ENCODE results near the gene SLC39A13. TPM values are rescaled to one million over a fixed set of nuclear protein-coding genes. Genes with fewer than 3 reads are reported as not detected.

SLC39A13 gene
- total and polyA plus RNA-seq, 3 experiments from 2014 or later = 20.2 to 39.4 (median 23.4) TPM

DNA sequence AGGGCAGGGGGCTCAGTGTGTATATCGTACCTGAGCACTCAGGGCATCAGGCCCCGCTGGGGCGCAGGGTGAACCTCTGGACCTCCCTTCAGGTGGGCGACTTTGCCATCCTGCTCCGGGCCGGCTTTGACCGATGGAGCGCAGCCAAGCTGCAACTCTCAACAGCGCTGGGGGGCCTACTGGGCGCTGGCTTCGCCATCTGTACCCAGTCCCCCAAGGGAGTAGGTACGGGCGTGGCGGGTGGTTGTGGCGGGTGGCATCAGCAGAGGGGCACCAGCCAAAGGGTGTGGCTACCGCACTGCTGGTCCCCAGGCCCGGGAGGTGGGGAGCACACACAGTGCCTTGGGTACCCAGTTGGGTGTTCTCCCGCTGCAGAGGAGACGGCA, 6.3 kb downstream of the SLC39A13 start:
- Mint-ChIP-seq H3K4me1 (peaks cover 0 to 10% (median 4%) of the 10 kb centered on the region in 3 donors), H3K9me3 (no peaks in the 10 kb centered on the region), H3K4me3 (no peak overlapping the region), H3K27ac (no peak overlapping the region), H3K27me3 (no peaks in the 10 kb centered on the region), H3K36me3 (peaks cover 0 to 61% (median 10%) of the 10 kb centered on the region in 3 donors)
- DNase-seq = no peak
- no peaks in the 10 kb centered on the region for H3K9me3 ChIP-seq (ENCODE audit: low read length)
- peaks cover 21% of the 10 kb centered on the region for H3K36me3 ChIP-seq (ENCODE audit: insufficient read depth, low read length)
- no peaks in the 10 kb centered on the region for H3K27me3 ChIP-seq (ENCODE audit: insufficient read depth, low read length, poor library complexity, severe bottlenecking)
- ChIA-PET POLR2A (no interaction called here), CTCF (interaction anchor here (1.0 kb wide), 1 partner anchor 40 kb away, joined by 3 read pairs; no protein-coding TSS in a partner anchor)
- H3K4me1 ChIP-seq (ENCODE audit: insufficient read depth, low read length) = no peaks in the 10 kb centered on the region
- H3K4me3 ChIP-seq (ENCODE audit: low read length) = no peak overlapping the region
- H3K27ac ChIP-seq (ENCODE audit: low read depth, low read length) = no peak overlapping the region

DNA sequence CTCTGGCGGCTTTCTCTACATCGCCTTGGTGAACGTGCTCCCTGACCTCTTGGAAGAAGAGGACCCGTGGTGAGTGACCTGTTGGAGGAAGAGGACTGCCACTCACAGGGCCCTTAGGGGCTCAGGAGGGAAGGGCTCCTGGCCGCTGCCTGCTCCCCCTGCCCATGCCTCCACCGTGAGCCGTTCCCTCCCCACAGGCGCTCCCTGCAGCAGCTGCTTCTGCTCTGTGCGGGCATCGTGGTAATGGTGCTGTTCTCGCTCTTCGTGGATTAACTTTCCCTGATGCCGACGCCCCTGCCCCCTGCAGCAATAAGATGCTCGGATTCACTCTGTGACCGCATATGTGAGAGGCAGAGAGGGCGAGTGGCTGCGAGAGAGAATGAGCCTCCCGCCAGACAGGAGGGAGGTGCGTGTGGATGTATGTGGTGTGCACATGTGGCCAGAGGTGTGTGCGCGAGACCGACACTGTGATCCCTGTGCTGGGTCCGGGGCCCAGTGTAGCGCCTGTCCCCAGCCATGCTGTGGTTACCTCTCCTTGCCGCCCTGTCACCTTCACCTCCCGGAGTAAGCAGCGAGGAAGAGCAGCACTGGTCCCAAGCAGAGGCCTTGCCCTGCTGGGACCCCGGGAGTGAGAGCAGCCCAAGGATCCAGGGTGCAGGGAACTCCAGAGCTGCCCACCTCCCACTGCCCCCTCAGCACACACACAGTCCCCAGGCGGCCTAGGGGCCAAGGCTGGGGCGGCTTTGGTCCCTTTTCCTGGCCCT, 6.9 kb downstream of the SLC39A13 start:
- POLR2A ChIA-PET = no interaction called here
- DNase-seq = no peak
- no peaks in the 10 kb centered on the region for H3K27me3 Mint-ChIP-seq

DNA sequence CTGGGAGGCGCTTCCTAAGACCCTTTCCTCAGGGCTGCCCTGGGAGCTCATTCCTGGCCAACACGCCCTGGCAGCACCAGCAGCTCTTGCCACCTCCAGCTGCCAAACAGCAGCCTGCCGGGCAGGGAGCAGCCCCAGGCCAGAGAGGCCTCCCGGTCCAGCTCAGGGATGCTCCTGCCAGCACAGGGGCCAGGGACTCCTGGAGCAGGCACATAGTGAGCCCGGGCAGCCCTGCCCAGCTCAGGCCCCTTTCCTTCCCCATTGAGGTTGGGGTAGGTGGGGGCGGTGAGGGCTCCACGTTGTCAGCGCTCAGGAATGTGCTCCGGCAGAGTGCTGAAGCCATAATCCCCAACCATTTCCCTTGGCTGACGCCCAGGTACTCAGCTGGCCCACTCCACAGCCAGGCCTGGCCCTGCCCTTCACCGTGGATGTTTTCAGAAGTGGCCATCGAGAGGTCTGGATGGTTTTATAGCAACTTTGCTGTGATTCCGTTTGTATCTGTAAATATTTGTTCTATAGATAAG, 7.6 kb downstream of the SLC39A13 start:
- Mint-ChIP-seq H3K4me1 (peaks cover 0 to 4% (median 2%) of the 10 kb centered on the region in 3 donors), H3K36me3 (peaks cover 0 to 72% (median 15%) of the 10 kb centered on the region in 3 donors), H3K27me3 (no peaks in the 10 kb centered on the region), H3K27ac (no peak overlapping the region), H3K4me3 (no peak overlapping the region), H3K9me3 (no peaks in the 10 kb centered on the region)
- no peaks in the 10 kb centered on the region for H3K27me3 ChIP-seq (ENCODE audit: insufficient read depth, low read length, poor library complexity, severe bottlenecking)
- no peaks in the 10 kb centered on the region for H3K9me3 ChIP-seq (ENCODE audit: low read length)
- H3K27ac ChIP-seq (ENCODE audit: low read depth, low read length) = no peak overlapping the region
- no peak for DNase-seq
- POLR2A ChIA-PET = interaction anchor here (0.6 kb wide), 1 partner anchor 148 kb away, joined by 5 read pairs; no protein-coding TSS in a partner anchor
- peaks cover 32% of the 10 kb centered on the region for H3K36me3 ChIP-seq (ENCODE audit: insufficient read depth, low read length)
- no peaks in the 10 kb centered on the region for H3K4me1 ChIP-seq (ENCODE audit: insufficient read depth, low read length)
- CTCF ChIA-PET = interaction anchor here (1.3 kb wide), 1 partner anchor 42 kb away, joined by 5 read pairs; no protein-coding TSS in a partner anchor
- no peak overlapping the region for H3K4me3 ChIP-seq (ENCODE audit: low read length)

More for the DNA sequence above, 6.9 kb downstream of the SLC39A13 start:
- Mint-ChIP-seq H3K36me3 (peaks cover 0 to 67% (median 15%) of the 10 kb centered on the region in 3 donors), H3K4me1 (peaks cover 0 to 5% (median 4%) of the 10 kb centered on the region in 3 donors), H3K4me3 (peak overlapping the region in 1 of 7 donors; percentile 15), H3K27ac (peak overlapping the region in 2 of 8 donors; percentile 54 to 60), H3K9me3 (no peaks in the 10 kb centered on the region)
- Histone ChIP-seq H3K27ac (ENCODE audit: low read depth, low read length) (no peak overlapping the region), H3K4me1 (ENCODE audit: insufficient read depth, low read length) (no peaks in the 10 kb centered on the region), H3K36me3 (ENCODE audit: insufficient read depth, low read length) (peaks cover 26% of the 10 kb centered on the region), H3K4me3 (ENCODE audit: low read length) (no peak overlapping the region), H3K9me3 (ENCODE audit: low read length) (no peaks in the 10 kb centered on the region), H3K27me3 (ENCODE audit: insufficient read depth, low read length, poor library complexity, severe bottlenecking) (no peaks in the 10 kb centered on the region)
- CTCF ChIA-PET = no interaction called here

DNA sequence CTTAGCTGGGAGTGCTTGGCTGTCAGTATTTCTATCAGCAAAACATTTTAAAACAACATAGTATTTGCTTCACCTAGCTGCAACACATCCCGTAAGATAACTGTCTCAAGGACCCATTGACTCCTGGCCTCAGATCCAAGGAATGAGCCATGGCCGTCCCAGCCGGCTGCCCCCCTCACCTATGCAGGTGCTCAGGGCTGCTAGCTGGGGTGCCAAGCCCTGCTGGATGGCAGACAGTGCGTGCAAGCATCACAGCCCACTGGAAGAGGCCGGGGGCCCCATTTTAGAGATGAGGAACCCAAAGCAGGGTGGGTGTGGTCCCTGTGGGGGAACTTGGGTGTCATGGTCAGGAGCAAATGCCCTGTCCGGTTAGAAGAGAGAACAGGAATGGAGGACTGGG, 9.3 kb downstream of the SLC39A13 start:
- no peaks in the 10 kb centered on the region for H3K27me3 Mint-ChIP-seq
- DNase-seq = no peak
- H3K9me3 ChIP-seq (ENCODE audit: low read length) = no peaks in the 10 kb centered on the region
- CTCF ChIA-PET = interaction anchor here (1.2 kb wide), 1 partner anchor 44 kb away, joined by 5 read pairs; no protein-coding TSS in a partner anchor
- no peaks in the 10 kb centered on the region for H3K4me1 ChIP-seq (ENCODE audit: insufficient read depth, low read length)
- POLR2A ChIA-PET = no interaction called here
- no peak overlapping the region for H3K4me3 ChIP-seq (ENCODE audit: low read length)
- H3K27ac ChIP-seq (ENCODE audit: low read depth, low read length) = no peak overlapping the region
- no peaks in the 10 kb centered on the region for H3K9me3 Mint-ChIP-seq
- peaks cover 0 to 77% (median 18%) of the 10 kb centered on the region in 3 donors for H3K36me3 Mint-ChIP-seq
- H3K27me3 ChIP-seq (ENCODE audit: insufficient read depth, low read length, poor library complexity, severe bottlenecking) = no peaks in the 10 kb centered on the region
- no peak overlapping the region for H3K4me3 Mint-ChIP-seq
- no peak overlapping the region for H3K27ac Mint-ChIP-seq
- H3K36me3 ChIP-seq (ENCODE audit: insufficient read depth, low read length) = peaks cover 37% of the 10 kb centered on the region
- H3K4me1 Mint-ChIP-seq = peaks cover 0 to 4% (median 0%) of the 10 kb centered on the region in 3 donors

DNA sequence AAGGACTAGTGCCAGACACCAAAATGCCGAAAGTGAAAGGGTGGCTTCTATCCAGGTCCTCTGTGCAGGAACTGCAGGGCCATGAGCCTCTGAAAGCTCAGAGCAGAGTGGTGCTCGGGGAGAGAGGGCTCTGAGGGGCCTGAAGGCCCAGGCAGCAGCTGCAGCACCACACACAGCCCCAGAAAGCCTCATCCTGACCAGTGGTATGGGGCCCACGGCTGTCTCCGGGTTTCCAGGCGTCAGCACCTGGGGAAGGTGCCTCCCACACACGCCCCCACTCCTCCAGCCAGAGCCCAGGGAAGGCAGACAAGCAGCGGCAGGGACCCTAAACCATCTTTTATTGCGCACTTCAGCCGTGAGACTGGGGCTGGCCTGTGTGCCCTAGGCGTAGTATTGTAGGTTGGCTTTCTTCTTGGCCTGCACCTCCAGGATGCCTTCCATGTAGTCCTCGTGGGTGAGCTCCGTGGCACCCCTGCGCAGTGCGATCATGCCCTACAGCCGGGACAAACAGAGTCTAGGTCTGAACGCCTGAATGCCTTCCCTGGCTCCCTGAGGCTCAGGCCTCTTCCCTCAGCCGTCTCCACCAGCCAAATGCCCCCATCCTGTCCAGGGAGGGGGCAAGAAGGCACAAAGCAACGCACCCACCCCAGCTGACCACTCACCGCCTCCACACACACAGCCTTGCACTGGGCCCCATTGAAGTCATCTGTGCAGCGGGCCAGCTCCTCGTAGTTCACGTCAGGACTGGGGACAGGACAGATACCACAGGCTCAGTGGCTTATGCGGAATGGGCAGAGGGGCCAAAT, 10.3 kb downstream of the SLC39A13 start:
- Mint-ChIP-seq H3K36me3 (peaks cover 0 to 82% (median 17%) of the 10 kb centered on the region in 3 donors), H3K27ac (peak overlapping the region in 2 of 8 donors; percentile 4 to 77), H3K4me1 (peaks cover 0 to 4% (median 0%) of the 10 kb centered on the region in 3 donors), H3K27me3 (no peaks in the 10 kb centered on the region), H3K9me3 (no peaks in the 10 kb centered on the region), H3K4me3 (no peak overlapping the region)
- Histone ChIP-seq H3K9me3 (ENCODE audit: low read length) (no peaks in the 10 kb centered on the region), H3K4me1 (ENCODE audit: insufficient read depth, low read length) (no peaks in the 10 kb centered on the region), H3K4me3 (ENCODE audit: low read length) (no peak overlapping the region), H3K36me3 (ENCODE audit: insufficient read depth, low read length) (peaks cover 42% of the 10 kb centered on the region), H3K27me3 (ENCODE audit: insufficient read depth, low read length, poor library complexity, severe bottlenecking) (no peaks in the 10 kb centered on the region), H3K27ac (ENCODE audit: low read depth, low read length) (no peak overlapping the region)
- ChIA-PET CTCF (interaction anchor here (1.2 kb wide), 1 partner anchor 45 kb away, joined by 5 read pairs; no protein-coding TSS in a partner anchor), POLR2A (no interaction called here)
- no peak for DNase-seq

DNA sequence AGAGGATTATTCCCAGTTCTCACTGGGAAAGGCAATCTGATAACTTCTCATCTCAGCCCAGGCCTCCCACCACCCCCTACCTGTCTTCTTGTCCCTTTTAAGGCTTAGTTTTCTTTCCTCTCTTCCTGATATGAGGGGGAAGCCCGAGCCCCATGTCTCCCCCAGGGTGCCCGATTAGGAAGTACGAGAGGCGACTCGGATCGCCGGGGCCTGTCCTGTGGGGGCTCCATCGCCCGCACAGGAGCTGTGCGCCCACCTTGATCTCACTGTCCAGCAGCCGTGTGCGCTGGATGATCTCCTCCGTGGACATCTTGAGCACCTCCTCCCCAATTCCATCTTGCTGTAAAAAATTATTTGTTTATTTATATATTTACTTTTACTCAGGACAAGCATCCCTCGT, 17.2 kb downstream of the SLC39A13 start:
- Histone ChIP-seq H3K9me3 (ENCODE audit: low read length) (no peaks in the 10 kb centered on the region), H3K36me3 (ENCODE audit: insufficient read depth, low read length) (peaks cover 26% of the 10 kb centered on the region), H3K4me3 (ENCODE audit: low read length) (peak overlapping the region; percentile 99), H3K27me3 (ENCODE audit: insufficient read depth, low read length, poor library complexity, severe bottlenecking) (no peaks in the 10 kb centered on the region), H3K27ac (ENCODE audit: low read depth, low read length) (peak overlapping the region; percentile 93), H3K4me1 (ENCODE audit: insufficient read depth, low read length) (peaks cover 13% of the 10 kb centered on the region)
- Mint-ChIP-seq H3K27ac (peak overlapping the region; percentile 84 to 99 (median 98)), H3K36me3 (peaks cover 5 to 55% (median 6%) of the 10 kb centered on the region in 3 donors), H3K27me3 (peaks cover 0 to 1% of the 10 kb centered on the region in 2 donors), H3K4me1 (peaks cover 23 to 31% (median 31%) of the 10 kb centered on the region in 3 donors), H3K9me3 (no peaks in the 10 kb centered on the region), H3K4me3 (peak overlapping the region; percentile 93 to 99 (median 99))
- DNase-seq = no peak
- POLR2A ChIA-PET = interaction anchor here (1.4 to 1.8 kb wide), 5 partner anchors 9 to 177 kb away, joined by 3 to 6 read pairs (median 6); partner anchors contain the start of gene ACP2
- CTCF ChIA-PET = interaction anchor here (1.0 to 5.5 kb wide), 3 partner anchors 14 to 128 kb away, joined by 3 to 24 read pairs (median 11); no protein-coding TSS in a partner anchor

DNA sequence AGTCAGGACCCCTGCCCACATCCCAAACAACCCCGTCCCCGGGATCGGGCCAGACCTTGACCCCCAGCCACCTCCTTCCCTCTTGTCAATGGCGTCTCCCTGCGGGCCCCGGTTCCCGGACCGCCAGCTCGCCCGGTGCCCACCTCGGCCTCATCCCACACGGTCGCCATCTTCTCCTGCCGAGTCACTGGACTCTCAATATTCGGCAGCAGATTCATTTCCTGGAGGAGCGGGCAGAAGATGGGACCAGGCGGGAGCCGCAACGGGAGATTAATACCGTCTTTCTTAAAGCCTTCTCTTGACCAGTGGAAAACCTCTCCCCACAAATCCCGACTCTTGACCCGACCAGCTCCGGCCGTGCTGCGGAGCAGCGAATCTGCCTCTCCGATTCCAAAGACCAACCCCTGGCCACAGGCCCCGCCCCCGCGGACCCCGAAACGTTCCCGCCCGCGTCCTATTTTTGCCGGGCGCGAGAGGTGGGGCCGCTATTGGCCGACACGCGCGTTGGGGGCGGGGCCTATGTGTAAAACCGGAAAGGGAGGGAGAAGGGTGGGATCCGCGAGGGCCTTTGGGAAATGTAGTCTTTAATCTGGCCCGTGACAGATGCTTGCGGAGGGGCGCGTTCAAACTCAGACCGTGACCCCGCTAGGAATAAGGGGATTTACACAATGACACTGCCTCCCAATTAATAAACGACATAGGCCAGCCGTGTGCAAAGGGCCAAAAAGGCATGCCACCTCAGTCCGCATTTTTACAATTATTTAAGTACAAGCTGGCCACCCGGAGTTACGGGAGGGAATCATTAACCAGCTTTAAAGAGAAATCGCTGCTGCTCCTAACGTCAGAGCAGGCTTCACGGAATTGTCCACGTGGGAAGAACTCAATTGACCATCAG, 17.9 kb downstream of the SLC39A13 start, which contains the start of gene PSMC3:
Gene PSMC3 (minus strand): TSS at position 378 of the 895 bp plus-strand sequence. CDS start 160 bp downstream, at position 218.
- H3K4me3 ChIP-seq (ENCODE audit: low read length) = peak within 1 kb of the TSS; percentile 99
- Mint-ChIP-seq H3K9me3 (no peaks in the 10 kb centered on the region), H3K27me3 (peaks cover 0 to 5% of the 10 kb centered on the region in 2 donors), H3K27ac (peak within 1 kb of the TSS; percentile 84 to 99 (median 98)), H3K36me3 (peaks cover 4 to 51% (median 5%) of the 10 kb centered on the region in 3 donors), H3K4me3 (peak within 1 kb of the TSS; percentile 93 to 99 (median 99)), H3K4me1 (peaks cover 23 to 31% (median 31%) of the 10 kb centered on the region in 3 donors)
- ChIA-PET CTCF (interaction anchor here (0.6 to 5.5 kb wide), 6 partner anchors 15 to 213 kb away, joined by 3 to 24 read pairs (median 3); no protein-coding TSS in a partner anchor), POLR2A (interaction anchor here (0.8 to 1.8 kb wide), 6 partner anchors 10 to 341 kb away, joined by 3 to 6 read pairs (median 5); partner anchors contain the start of gene ACP2)
- peaks cover 13% of the 10 kb centered on the region for H3K4me1 ChIP-seq (ENCODE audit: insufficient read depth, low read length)
- no peaks in the 10 kb centered on the region for H3K9me3 ChIP-seq (ENCODE audit: low read length)
- H3K27ac ChIP-seq (ENCODE audit: low read depth, low read length) = peak within 1 kb of the TSS; percentile 93
- peaks cover 24% of the 10 kb centered on the region for H3K36me3 ChIP-seq (ENCODE audit: insufficient read depth, low read length)
- peak; percentile 95 to 97 (median 97) for DNase-seq
- H3K27me3 ChIP-seq (ENCODE audit: insufficient read depth, low read length, poor library complexity, severe bottlenecking) = no peaks in the 10 kb centered on the region
